Measurements from ENCODE around the gene CLTB. TPM values are rescaled to one million over a fixed set of nuclear protein-coding genes. Genes with fewer than 3 reads are reported as not detected.

The CLTB gene
- total and polyA plus RNA-seq, 2 of the 13 experiments (the other 11 are each of a cell fraction or from before 2014, with no cell fraction given) = 23.3 to 33.8 TPM

DNA sequence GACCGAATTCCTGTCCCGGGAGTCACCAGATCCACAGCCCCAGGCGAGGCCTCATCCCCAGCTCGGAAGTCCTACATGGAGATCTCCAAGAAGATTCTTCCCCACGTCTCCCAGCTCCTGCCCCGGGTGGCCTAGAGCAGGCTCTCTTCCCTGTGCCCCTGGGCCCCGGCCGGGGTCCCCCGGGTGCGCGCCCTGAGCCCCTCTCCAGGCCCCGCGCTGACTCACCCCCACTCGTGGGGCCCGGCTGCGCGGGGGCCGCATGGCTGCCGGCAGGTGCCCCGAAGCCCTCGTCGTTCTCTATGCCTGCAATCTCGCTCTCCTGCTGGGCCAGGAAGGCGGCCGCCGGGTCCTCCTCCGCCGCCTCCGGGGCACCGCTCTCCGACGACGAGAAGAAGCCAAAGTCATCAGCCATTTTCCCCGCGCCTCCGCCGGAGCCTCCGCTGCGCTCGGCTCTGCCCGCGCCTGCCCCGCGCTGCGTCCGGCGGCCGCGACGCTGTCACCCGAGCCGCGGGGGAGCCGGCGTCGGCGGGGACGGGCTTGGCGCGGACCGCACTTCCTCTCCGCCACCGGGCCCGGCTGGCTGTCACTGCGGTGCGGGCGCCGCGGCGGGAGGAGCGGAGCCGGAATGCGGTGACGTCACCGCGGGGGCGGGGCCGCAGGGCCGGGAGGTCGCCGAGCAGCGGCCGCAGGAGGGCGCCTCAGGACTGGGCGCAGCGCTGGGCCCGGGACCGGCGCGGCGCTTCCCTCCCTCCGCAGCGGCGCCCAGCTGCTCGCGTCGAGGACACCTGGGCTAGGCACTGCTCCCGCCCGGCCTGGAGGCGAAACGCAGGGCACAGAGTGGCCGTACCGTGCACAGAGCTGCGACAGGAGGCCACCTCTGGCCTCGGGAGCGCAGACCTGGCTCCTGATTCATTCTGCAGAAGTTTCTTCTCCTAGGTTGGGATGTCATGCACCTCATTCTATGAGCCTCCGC is at the start of gene CLTB (continued):
- TF ChIP-seq NR1H2 (CRISPR knock-in tag; IDR thresholded peaks at IDR 0.05; ENCODE audit: borderline replicate concordance, low read depth) (peak; percentile 45; the same call in 1 of the 2 replicates), ZNF225 (CRISPR knock-in tag; IDR thresholded peaks at IDR 0.05) (no peak), GATA4 (IDR thresholded peaks at IDR 0.05; ENCODE audit: borderline replicate concordance, low read depth) (no peak), ELF4 (CRISPR knock-in tag; IDR thresholded peaks at IDR 0.05; ENCODE audit: borderline replicate concordance) (no peak), MED8 (CRISPR knock-in tag; IDR thresholded peaks at IDR 0.05; ENCODE audit: insufficient replicate concordance) (no peak), ZNF274 (CRISPR knock-in tag; IDR thresholded peaks at IDR 0.05) (no peak; the same call in 1 of the 2 replicates), ZNF232 (CRISPR knock-in tag; IDR thresholded peaks at IDR 0.05; ENCODE audit: borderline replicate concordance) (no peak), KLF13 (CRISPR knock-in tag; IDR thresholded peaks at IDR 0.05) (no peak), ZNF121 (CRISPR knock-in tag; IDR thresholded peaks at IDR 0.05) (0 out of 2 replicates have a peak, but pooled peaks have one; percentile 46), ZNF720 (CRISPR knock-in tag; IDR thresholded peaks at IDR 0.05) (no peak), ZNF724P (CRISPR knock-in tag; IDR thresholded peaks at IDR 0.05; ENCODE audit: borderline replicate concordance) (0 out of 2 replicates have a peak, but pooled peaks have one; percentile 23), ZNF207 (IDR thresholded peaks at IDR 0.05; ENCODE audit: borderline replicate concordance) (no peak), SMARCE1 (IDR thresholded peaks at IDR 0.05; ENCODE audit: borderline replicate concordance) (no peak)
- TF ChIP-seq, protein P1, sequence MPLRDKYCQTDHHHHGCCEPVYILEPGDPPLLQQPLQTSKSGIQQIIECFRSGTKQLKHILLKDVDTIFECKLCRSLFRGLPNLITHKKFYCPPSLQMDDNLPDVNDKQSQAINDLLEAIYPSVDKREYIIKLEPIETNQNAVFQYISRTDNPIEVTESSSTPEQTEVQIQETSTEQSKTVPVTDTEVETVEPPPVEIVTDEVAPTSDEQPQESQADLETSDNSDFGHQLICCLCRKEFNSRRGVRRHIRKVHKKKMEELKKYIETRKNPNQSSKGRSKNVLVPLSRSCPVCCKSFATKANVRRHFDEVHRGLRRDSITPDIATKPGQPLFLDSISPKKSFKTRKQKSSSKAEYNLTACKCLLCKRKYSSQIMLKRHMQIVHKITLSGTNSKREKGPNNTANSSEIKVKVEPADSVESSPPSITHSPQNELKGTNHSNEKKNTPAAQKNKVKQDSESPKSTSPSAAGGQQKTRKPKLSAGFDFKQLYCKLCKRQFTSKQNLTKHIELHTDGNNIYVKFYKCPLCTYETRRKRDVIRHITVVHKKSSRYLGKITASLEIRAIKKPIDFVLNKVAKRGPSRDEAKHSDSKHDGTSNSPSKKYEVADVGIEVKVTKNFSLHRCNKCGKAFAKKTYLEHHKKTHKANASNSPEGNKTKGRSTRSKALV (CRISPR knock-in tag; IDR thresholded peaks at IDR 0.05) = no peak
- TF ChIP-seq, protein P2, sequence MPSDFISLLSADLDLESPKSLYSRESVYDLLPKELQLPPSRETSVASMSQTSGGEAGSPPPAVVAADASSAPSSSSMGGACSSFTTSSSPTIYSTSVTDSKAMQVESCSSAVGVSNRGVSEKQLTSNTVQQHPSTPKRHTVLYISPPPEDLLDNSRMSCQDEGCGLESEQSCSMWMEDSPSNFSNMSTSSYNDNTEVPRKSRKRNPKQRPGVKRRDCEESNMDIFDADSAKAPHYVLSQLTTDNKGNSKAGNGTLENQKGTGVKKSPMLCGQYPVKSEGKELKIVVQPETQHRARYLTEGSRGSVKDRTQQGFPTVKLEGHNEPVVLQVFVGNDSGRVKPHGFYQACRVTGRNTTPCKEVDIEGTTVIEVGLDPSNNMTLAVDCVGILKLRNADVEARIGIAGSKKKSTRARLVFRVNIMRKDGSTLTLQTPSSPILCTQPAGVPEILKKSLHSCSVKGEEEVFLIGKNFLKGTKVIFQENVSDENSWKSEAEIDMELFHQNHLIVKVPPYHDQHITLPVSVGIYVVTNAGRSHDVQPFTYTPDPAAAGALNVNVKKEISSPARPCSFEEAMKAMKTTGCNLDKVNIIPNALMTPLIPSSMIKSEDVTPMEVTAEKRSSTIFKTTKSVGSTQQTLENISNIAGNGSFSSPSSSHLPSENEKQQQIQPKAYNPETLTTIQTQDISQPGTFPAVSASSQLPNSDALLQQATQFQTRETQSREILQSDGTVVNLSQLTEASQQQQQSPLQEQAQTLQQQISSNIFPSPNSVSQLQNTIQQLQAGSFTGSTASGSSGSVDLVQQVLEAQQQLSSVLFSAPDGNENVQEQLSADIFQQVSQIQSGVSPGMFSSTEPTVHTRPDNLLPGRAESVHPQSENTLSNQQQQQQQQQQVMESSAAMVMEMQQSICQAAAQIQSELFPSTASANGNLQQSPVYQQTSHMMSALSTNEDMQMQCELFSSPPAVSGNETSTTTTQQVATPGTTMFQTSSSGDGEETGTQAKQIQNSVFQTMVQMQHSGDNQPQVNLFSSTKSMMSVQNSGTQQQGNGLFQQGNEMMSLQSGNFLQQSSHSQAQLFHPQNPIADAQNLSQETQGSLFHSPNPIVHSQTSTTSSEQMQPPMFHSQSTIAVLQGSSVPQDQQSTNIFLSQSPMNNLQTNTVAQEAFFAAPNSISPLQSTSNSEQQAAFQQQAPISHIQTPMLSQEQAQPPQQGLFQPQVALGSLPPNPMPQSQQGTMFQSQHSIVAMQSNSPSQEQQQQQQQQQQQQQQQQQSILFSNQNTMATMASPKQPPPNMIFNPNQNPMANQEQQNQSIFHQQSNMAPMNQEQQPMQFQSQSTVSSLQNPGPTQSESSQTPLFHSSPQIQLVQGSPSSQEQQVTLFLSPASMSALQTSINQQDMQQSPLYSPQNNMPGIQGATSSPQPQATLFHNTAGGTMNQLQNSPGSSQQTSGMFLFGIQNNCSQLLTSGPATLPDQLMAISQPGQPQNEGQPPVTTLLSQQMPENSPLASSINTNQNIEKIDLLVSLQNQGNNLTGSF (CRISPR knock-in tag; IDR thresholded peaks at IDR 0.05) = no peak
- TF ChIP-seq, protein P3, sequence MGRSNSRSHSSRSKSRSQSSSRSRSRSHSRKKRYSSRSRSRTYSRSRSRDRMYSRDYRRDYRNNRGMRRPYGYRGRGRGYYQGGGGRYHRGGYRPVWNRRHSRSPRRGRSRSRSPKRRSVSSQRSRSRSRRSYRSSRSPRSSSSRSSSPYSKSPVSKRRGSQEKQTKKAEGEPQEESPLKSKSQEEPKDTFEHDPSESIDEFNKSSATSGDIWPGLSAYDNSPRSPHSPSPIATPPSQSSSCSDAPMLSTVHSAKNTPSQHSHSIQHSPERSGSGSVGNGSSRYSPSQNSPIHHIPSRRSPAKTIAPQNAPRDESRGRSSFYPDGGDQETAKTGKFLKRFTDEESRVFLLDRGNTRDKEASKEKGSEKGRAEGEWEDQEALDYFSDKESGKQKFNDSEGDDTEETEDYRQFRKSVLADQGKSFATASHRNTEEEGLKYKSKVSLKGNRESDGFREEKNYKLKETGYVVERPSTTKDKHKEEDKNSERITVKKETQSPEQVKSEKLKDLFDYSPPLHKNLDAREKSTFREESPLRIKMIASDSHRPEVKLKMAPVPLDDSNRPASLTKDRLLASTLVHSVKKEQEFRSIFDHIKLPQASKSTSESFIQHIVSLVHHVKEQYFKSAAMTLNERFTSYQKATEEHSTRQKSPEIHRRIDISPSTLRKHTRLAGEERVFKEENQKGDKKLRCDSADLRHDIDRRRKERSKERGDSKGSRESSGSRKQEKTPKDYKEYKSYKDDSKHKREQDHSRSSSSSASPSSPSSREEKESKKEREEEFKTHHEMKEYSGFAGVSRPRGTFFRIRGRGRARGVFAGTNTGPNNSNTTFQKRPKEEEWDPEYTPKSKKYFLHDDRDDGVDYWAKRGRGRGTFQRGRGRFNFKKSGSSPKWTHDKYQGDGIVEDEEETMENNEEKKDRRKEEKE (IDR thresholded peaks at IDR 0.05) = no peak
- TF ChIP-seq, protein P4, sequence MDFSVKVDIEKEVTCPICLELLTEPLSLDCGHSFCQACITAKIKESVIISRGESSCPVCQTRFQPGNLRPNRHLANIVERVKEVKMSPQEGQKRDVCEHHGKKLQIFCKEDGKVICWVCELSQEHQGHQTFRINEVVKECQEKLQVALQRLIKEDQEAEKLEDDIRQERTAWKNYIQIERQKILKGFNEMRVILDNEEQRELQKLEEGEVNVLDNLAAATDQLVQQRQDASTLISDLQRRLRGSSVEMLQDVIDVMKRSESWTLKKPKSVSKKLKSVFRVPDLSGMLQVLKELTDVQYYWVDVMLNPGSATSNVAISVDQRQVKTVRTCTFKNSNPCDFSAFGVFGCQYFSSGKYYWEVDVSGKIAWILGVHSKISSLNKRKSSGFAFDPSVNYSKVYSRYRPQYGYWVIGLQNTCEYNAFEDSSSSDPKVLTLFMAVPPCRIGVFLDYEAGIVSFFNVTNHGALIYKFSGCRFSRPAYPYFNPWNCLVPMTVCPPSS (IDR thresholded peaks at IDR 0.05) = no peak

All from HepG2 (cell line).